K562 (cell line): ENCODE data around the gene COLEC12. TPM values are rescaled to one million over a fixed set of nuclear protein-coding genes. Genes with fewer than 3 reads are reported as not detected.

ENCODE experiments used
- ATAC-seq: fragments of 200-7000 bp; cut with Tn5 transposase; 3 replicates; pipeline ENCODE4 v1.9.1; 2020; ENCODE audit warnings: moderate library complexity
- BruUV-seq: library from RNA; stranded (reverse); fragments of 400-500 nt; replicated peaks from 2 replicates; lab custom pipeline; 2021; lab: Mats Ljungman, UMichigan
- CTCF ChIA-PET: fragments of 300-600 bp; formaldehyde crosslinking; extraction: SDS; loops from one replicate; lab custom pipeline; 2021; ENCODE audit warnings: low intra/inter-chr PET ratio; lab: Yijun Ruan, JAX
- POLR2A ChIA-PET: fragments of 300-600, 350-650 bp; sonication (Branson Sonifier 250); formaldehyde crosslinking; extraction: SDS; loops from one replicate; lab custom pipeline; 2021; ENCODE audit warnings: antibody characterized with exemption, inconsistent platforms; lab: Yijun Ruan, JAX
- DNase-seq, 4 experiments: peaks; one replicate each; pipeline versions ENCODE4 v3.0.0 to v3.0.0-alpha.2; 2011 to 2018; ENCODE audit warnings: low spot score in 3 of 4, mixed read lengths in 3 of 4; ENCODE audit errors: extremely low read depth in 1 of 4
- FAIRE-seq: peaks from 2 replicates; lab custom pipeline; 2011; peaks lifted over from hg19 to GRCh38; lab: Jason Lieb, UNC
- H2AFZ ChIP-seq: 2 replicates; pipeline ENCODE4 v1.6.0; 2011; ENCODE audit warnings: low read depth, low read length, control low read depth, inconsistent platforms
- H3K27ac ChIP-seq: fragments of 200-600 bp; 3 replicates; pipeline ENCODE4 v1.8.0; 2011; ENCODE audit warnings: low read depth, mild to moderate bottlenecking, control low read depth, inconsistent platforms, low read length, moderate library complexity, mixed read lengths; ENCODE audit errors: extremely low read depth
- H3K27me3 ChIP-seq, 2 experiments: fragments of 300-600 bp in 1 of 2; 2 replicates in 1 of 2; 3 replicates in 1 of 2; pipeline versions ENCODE4 v1.6.0 to v1.8.0; 2011; ENCODE audit warnings: inconsistent platforms in 2 of 2, low read length in 2 of 2, mild to moderate bottlenecking in 1 of 2, mixed read lengths in 1 of 2, moderate library complexity in 1 of 2; ENCODE audit not compliant: control insufficient read depth in 2 of 2, insufficient read depth in 2 of 2
- H3K36me3 ChIP-seq: fragments of 300-600 bp; 3 replicates; pipeline ENCODE4 v1.8.0; 2011; ENCODE audit warnings: mild to moderate bottlenecking, low read length, inconsistent platforms; ENCODE audit not compliant: control insufficient read depth, insufficient read depth
- H3K4me1 ChIP-seq, 2 experiments: fragments of 200-600 bp in 1 of 2; replicated peaks in 1 of 2; 2 replicates in 1 of 2; 3 replicates in 1 of 2; pipeline versions ENCODE4 v1.5.1 to v1.8.0; 2011; ENCODE audit warnings: inconsistent platforms in 2 of 2, low read length in 2 of 2, mild to moderate bottlenecking in 1 of 2, mixed read lengths in 1 of 2, moderate library complexity in 1 of 2; ENCODE audit not compliant: control insufficient read depth in 2 of 2, insufficient read depth in 2 of 2
- H3K4me2 ChIP-seq: 2 replicates; pipeline ENCODE4 v1.6.1; 2011; ENCODE audit warnings: low read length, control low read depth, inconsistent platforms, mixed read lengths; ENCODE audit not compliant: insufficient read depth
- H3K4me3 ChIP-seq: fragments of 200-600 bp; sonication (generic), shearing (Covaris generic); 2 replicates; pipeline ENCODE4 v1.5.1; 2016; ENCODE audit warnings: control low read depth, inconsistent platforms
- H3K79me2 ChIP-seq: fragments of 200-600 bp; 3 replicates; pipeline ENCODE4 v1.8.0; 2011; ENCODE audit warnings: low read length, inconsistent platforms; ENCODE audit not compliant: control insufficient read depth, insufficient read depth
- H3K9ac ChIP-seq, 2 experiments: 2 replicates each; pipeline versions ENCODE4 v1.6.0 to v1.6.1; 2011; ENCODE audit warnings: low read depth in 2 of 2, low read length in 2 of 2, control low read depth in 1 of 2, inconsistent platforms in 1 of 2, mild to moderate bottlenecking in 1 of 2, mixed read lengths in 1 of 2; ENCODE audit not compliant: insufficient read depth in 1 of 2
- H3K9me1 ChIP-seq: one replicate; pipeline ENCODE4 v1.6.0; 2011; ENCODE audit warnings: inconsistent platforms, mild to moderate bottlenecking, low read length, moderate library complexity; ENCODE audit not compliant: control insufficient read depth, insufficient read depth
- H3K9me3 ChIP-seq: replicated peaks from 2 replicates; pipeline ENCODE4 v1.5.1; 2011; ENCODE audit warnings: low read depth, low read length, inconsistent platforms; ENCODE audit not compliant: control insufficient read depth, insufficient read depth
- H4K20me1 ChIP-seq: replicated peaks from 2 replicates; pipeline ENCODE4 v1.6.1; 2011; ENCODE audit warnings: low read length, inconsistent platforms, mixed read lengths; ENCODE audit not compliant: control insufficient read depth, insufficient read depth
- ATF4 ChIP-seq: fragments of 450-650 bp; formaldehyde crosslinking; IDR thresholded peaks from 2 replicates; pipeline ENCODE4 v1.4.0; 2022; ENCODE audit warnings: mild to moderate bottlenecking, moderate library complexity
- ATF7 ChIP-seq: fragments of 450-650 bp; IDR thresholded peaks from 2 replicates; pipeline ENCODE4 v1.7.1; 2014; ENCODE audit warnings: mild to moderate bottlenecking, moderate library complexity
- CBFA2T3 ChIP-seq: fragments of 450-650 bp; IDR thresholded peaks from 2 replicates; pipeline ENCODE4 v1.6.1; 2017
- CEBPG ChIP-seq, 3 experiments: fragments of 200-800 bp in 1 of 3; sonication (Bioruptor generic) in 1 of 3; sonication (generic) in 1 of 3; formaldehyde crosslinking in 1 of 3; IDR thresholded peaks in 2 of 3; conservative IDR thresholded peaks in 1 of 3; 2 replicates each; pipeline versions ENCODE4 v1.6.1 to v1.8.0; 2016 to 2022; ENCODE audit warnings: missing compliant biosample characterization in 2 of 3, missing genetic modification characterization in 2 of 3, mild to moderate bottlenecking in 1 of 3, missing genetic modification reagents in 1 of 3
- ELK1 ChIP-seq: sonication (generic); formaldehyde crosslinking; IDR thresholded peaks from 2 replicates; pipeline ENCODE4 v1.8.1; 2022; ENCODE audit warnings: missing genetic modification reagents
- EP300 ChIP-seq: IDR thresholded peaks from 2 replicates; pipeline ENCODE4 v1.6.1; 2012; ENCODE audit warnings: low read length, improper control_type of control experiment
- GABPA ChIP-seq: fragments of 200-800 bp; sonication (Bioruptor generic); conservative IDR thresholded peaks from 2 replicates; pipeline ENCODE4 v1.6.1; 2016; ENCODE audit warnings: low read depth, missing genetic modification characterization, missing compliant biosample characterization
- L3MBTL2 ChIP-seq: fragments of 450-650 bp; IDR thresholded peaks from 2 replicates; pipeline ENCODE4 v1.6.1; 2016; ENCODE audit warnings: mild to moderate bottlenecking, moderate library complexity
- MECOM ChIP-seq: fragments of 250-450 bp; sonication (Bioruptor Pico); IDR thresholded peaks from 2 replicates; pipeline ENCODE4 v1.8.0; 2022; ENCODE audit warnings: inconsistent platforms
- MEIS2 ChIP-seq: fragments of 450-650 bp; IDR thresholded peaks from 2 replicates; pipeline ENCODE4 v1.6.1; 2014; ENCODE audit warnings: mild to moderate bottlenecking; ENCODE audit not compliant: partially characterized antibody
- NR2C1 ChIP-seq, 2 experiments: fragments of 450-650 bp; IDR thresholded peaks; 2 replicates each; pipeline ENCODE4 v1.6.1; 2017; ENCODE audit warnings: mild to moderate bottlenecking in 2 of 2, antibody characterized with exemption in 1 of 2, inconsistent platforms in 1 of 2, missing compliant biosample characterization in 1 of 2, missing genetic modification characterization in 1 of 2
- NR2C2 ChIP-seq, 2 experiments: fragments of 200-800 bp in 1 of 2; sonication (Bioruptor generic) in 1 of 2; sonication (generic) in 1 of 2; formaldehyde crosslinking in 1 of 2; IDR thresholded peaks; 2 replicates each; pipeline versions ENCODE4 v1.6.1 to v1.8.0; 2016 to 2022; ENCODE audit warnings: mild to moderate bottlenecking in 1 of 2, missing compliant biosample characterization in 1 of 2, missing genetic modification characterization in 1 of 2, missing genetic modification reagents in 1 of 2
- PTBP1 ChIP-seq: fragments of 200-400 bp; formaldehyde crosslinking; IDR thresholded peaks from 2 replicates; pipeline ENCODE4 v1.6.1; 2017; ENCODE audit warnings: low read depth, low read length
- TEAD2 ChIP-seq: fragments of 450-650 bp; IDR thresholded peaks from 2 replicates; pipeline ENCODE4 v1.6.1; 2016; ENCODE audit warnings: missing genetic modification characterization, control low read depth, missing compliant biosample characterization
- ZBTB12 ChIP-seq: fragments of 250-450 bp; sonication (Bioruptor Pico); IDR thresholded peaks from 2 replicates; pipeline ENCODE4 v1.4.0; 2020
- ZNF408 ChIP-seq: fragments of 250-450 bp; sonication (Bioruptor Pico); IDR thresholded peaks from 2 replicates; pipeline ENCODE4 v1.4.0; 2020; ENCODE audit warnings: low read depth, mild to moderate bottlenecking, moderate library complexity
- ZNF584 ChIP-seq: fragments of 200-800 bp; sonication (Bioruptor generic); IDR thresholded peaks from 2 replicates; pipeline ENCODE4 v1.6.1; 2016; ENCODE audit warnings: low read depth, mild to moderate bottlenecking, missing genetic modification characterization, missing compliant biosample characterization
- WGBS: fragments of 100-300 bp; shearing (Covaris generic); methylation state at CpG from one replicate; pipeline ENCODE4 v1.1.6; 2016; ENCODE audit warnings: low coverage, mixed read lengths; ENCODE audit not compliant: insufficient coverage; ENCODE audit errors: missing lambda C conversion rate; 5-methylcytosine and 5-hydroxymethylcytosine counted together
- in situ Hi-C: fragments of 300-500 bp; cut with MboI; formaldehyde crosslinking; loops from 4 replicates; pipeline ENCODE4 v1.15.0; 2018; ENCODE audit warnings: inconsistent platforms, mixed read lengths
- intact Hi-C: fragments of 100-400 bp; cut with micrococcal nuclease; formaldehyde crosslinking; loops from 2 replicates; pipeline ENCODE4 v1.14.2; 2022
- polyA plus RNA-seq, 8 experiments: library from polyadenylated mRNA; depleted of rRNA in 4 of 8; stranded (reverse) in 5 of 8; unstranded in 3 of 8; fragments of >200 nt; fragmentation: Nextera tagmentation in 2 of 8; fragmentation: Illumina TruSeq in 1 of 8; extraction: Ambion mirVana in 2 of 8; extraction: Trizol in 1 of 8; gene quantifications; 2 replicates each; pipeline versions ENCODE4 v1.2.1 to v1.2.3, GENCODE V29; 2011 to 2014; ENCODE audit warnings: inconsistent platforms in 1 of 8, missing spikeins in 1 of 8
- total RNA-seq, 7 experiments: library from RNA; depleted of rRNA in 6 of 7; stranded (reverse); fragments of >200 nt in 6 of 7; fragmentation: Illumina TruSeq in 2 of 7; extraction: Trizol in 2 of 7; gene quantifications; 2 replicates each; pipeline versions ENCODE4 v1.2.1 to v1.2.3, GENCODE V29; 2011 to 2021; ENCODE audit warnings: low replicate concordance in 1 of 7

COLEC12 gene
- total and polyA plus RNA-seq, 9 of the 15 experiments (the other 6 are each of a cell fraction or from before 2014, with no cell fraction given): 0.04 TPM; not detected in 8

GRCh38 chr18:434410-434809, 66.1 kb downstream of the COLEC12 start:
- DNase-seq: no peak
- no peaks in the 10 kb centered on the region; a peak in 1 of 5 replicates for H3K4me1 ChIP-seq
- H3K4me3 ChIP-seq: no peak overlapping the region
- H4K20me1 ChIP-seq: no peaks in the 10 kb centered on the region
- peaks cover 4 to 5% of the 10 kb centered on the region in 2 experiments; a peak in 3 of 5 replicates for H3K27me3 ChIP-seq
- H3K9me3 ChIP-seq: no peaks in the 10 kb centered on the region
- intact Hi-C loops (no loop called here), in situ Hi-C loops (no loop called here)
- POLR2A ChIA-PET: interaction anchor here (0.9 kb wide), 1 partner anchor 10 kb away, joined by 3 read pairs; no protein-coding TSS in a partner anchor
- no TSS peak for BruUV-seq
- ATAC-seq: peak; percentile 38; the same call in 2 of the 3 replicates
- WGBS: 0% methylated on average over 1 of the region's 1 CpG
- CTCF ChIA-PET: no interaction called here
- no peak overlapping the region for H2AFZ ChIP-seq
- no peak for FAIRE-seq
- H3K9ac ChIP-seq: no peak overlapping the region
- H3K9me1 ChIP-seq: no peaks in the 10 kb centered on the region
- H3K36me3 ChIP-seq: no peaks in the 10 kb centered on the region
- H3K79me2 ChIP-seq: no peaks in the 10 kb centered on the region
- H3K4me2 ChIP-seq: no peak overlapping the region
- no peak overlapping the region for H3K27ac ChIP-seq
- no peak for TF ChIP-seq ZNF408 (CRISPR knock-in tag)
- 0 out of 2 replicates have a peak, but pooled peaks have one; percentile 24 for TF ChIP-seq GABPA (tag)
- TF ChIP-seq ZBTB12 (CRISPR knock-in tag): no peak
- no peak for TF ChIP-seq NR2C1 (IDR thresholded peaks at IDR 0.05)
- peak; percentile 34; the same call in 1 of the 2 replicates for TF ChIP-seq NR2C1 (tag; IDR thresholded peaks at IDR 0.05)
- no peak for TF ChIP-seq NR2C2 (CRISPR knock-in tag; IDR thresholded peaks at IDR 0.05)
- peak; percentile 54; the same call in 1 of the 2 replicates for TF ChIP-seq NR2C2 (tag; IDR thresholded peaks at IDR 0.05)
- 0 out of 2 replicates have a peak, but pooled peaks have one; percentile 30 for TF ChIP-seq ZNF584 (CRISPR knock-in tag)
- peak; percentile 37; the same call in 1 of the 2 replicates for TF ChIP-seq EP300
- peak; percentile 43; the same call in 1 of the 2 replicates for TF ChIP-seq ATF7
- no peak for TF ChIP-seq PTBP1
- TF ChIP-seq CBFA2T3: no peak
- TF ChIP-seq L3MBTL2: peak; percentile 35; the same call in 1 of the 2 replicates
- TF ChIP-seq ELK1 (CRISPR knock-in tag): no peak
- TF ChIP-seq CEBPG (CRISPR knock-in tag; IDR thresholded peaks at IDR 0.05): peak; percentile 55
- peak; percentile 93 to 97 for TF ChIP-seq CEBPG (tag; conservative IDR thresholded peaks at IDR 0.05 in 1 of 2, IDR thresholded peaks at IDR 0.05 in 1 of 2)
- TF ChIP-seq TEAD2 (tag): 0 out of 2 replicates have a peak, but pooled peaks have one; percentile 19
- peak; percentile 82 for TF ChIP-seq ATF4 (CRISPR knock-in tag)
- peak; percentile 46 for TF ChIP-seq MEIS2
- TF ChIP-seq MECOM (CRISPR knock-in tag): peak; percentile 85
